WI38 (cell line): ENCODE results near the gene MAML3.
A peak's percentile ranks its signal among the peaks of the same experiment; 100 is the strongest.

Experiments
- H3K4me3 ChIP-seq: 2 replicates; pipeline ENCODE4 v1.5.1; 2011; ENCODE audit warnings: low read depth, mild to moderate bottlenecking, control low read depth, low read length
- CTCF ChIP-seq: IDR thresholded peaks from 2 replicates; pipeline ENCODE4 v1.5.1; 2012; ENCODE audit warnings: low read depth, mild to moderate bottlenecking, control low read depth, low read length

The MAML3 gene

GRCh38 chr4:139893801-139894200 is 260.2 kb downstream of the MAML3 start:
- H3K4me3 ChIP-seq: no peak overlapping the region
- TF ChIP-seq CTCF: no peak

- no peak overlapping the region for H3K4me3 ChIP-seq
- no peak for TF ChIP-seq CTCF
Measured at GRCh38 chr4:139892973-139893736, 260.8 kb downstream of the MAML3 start.

- TF ChIP-seq CTCF: no peak
- H3K4me3 ChIP-seq: no peak overlapping the region
Measured at GRCh38 chr4:139890816-139891215, 263.2 kb downstream of the MAML3 start.

GRCh38 chr4:139889901-139890300 is 264.1 kb downstream of the MAML3 start:
- H3K4me3 ChIP-seq: no peak overlapping the region
- no peak for TF ChIP-seq CTCF

- no peak overlapping the region for H3K4me3 ChIP-seq
- TF ChIP-seq CTCF: no peak
Measured at GRCh38 chr4:139889264-139889663, 264.7 kb downstream of the MAML3 start.

- no peak for TF ChIP-seq CTCF
- no peak overlapping the region for H3K4me3 ChIP-seq
Measured at GRCh38 chr4:139887962-139888735, 265.8 kb downstream of the MAML3 start.

GRCh38 chr4:139887376-139887802 is 266.6 kb downstream of the MAML3 start:
- H3K4me3 ChIP-seq: peak overlapping the region; percentile 50
- TF ChIP-seq CTCF: no peak
